ENCODE measurements around the gene BRD9.

DNA sequence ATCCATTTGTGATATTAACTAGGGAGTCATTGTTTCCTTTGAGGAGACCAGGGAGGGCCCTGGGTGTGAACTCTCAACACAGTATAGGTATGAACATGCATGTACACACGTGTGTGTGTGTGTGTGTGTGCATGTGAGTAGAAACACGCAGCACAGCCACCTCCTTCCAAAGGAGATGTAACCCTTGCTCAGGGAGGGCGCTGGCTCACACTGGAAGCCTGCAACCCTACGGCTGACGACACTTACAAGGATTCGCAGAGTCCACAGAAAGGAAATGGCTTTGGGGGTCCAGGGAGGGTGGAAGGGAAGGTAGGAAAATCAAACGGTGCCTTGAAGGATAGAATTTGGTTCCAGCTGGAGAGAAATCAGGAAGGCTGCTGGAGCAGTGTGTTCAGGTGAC, 22.0 kb upstream of the BRD9 start:
- TF ChIP-seq, protein P1, sequence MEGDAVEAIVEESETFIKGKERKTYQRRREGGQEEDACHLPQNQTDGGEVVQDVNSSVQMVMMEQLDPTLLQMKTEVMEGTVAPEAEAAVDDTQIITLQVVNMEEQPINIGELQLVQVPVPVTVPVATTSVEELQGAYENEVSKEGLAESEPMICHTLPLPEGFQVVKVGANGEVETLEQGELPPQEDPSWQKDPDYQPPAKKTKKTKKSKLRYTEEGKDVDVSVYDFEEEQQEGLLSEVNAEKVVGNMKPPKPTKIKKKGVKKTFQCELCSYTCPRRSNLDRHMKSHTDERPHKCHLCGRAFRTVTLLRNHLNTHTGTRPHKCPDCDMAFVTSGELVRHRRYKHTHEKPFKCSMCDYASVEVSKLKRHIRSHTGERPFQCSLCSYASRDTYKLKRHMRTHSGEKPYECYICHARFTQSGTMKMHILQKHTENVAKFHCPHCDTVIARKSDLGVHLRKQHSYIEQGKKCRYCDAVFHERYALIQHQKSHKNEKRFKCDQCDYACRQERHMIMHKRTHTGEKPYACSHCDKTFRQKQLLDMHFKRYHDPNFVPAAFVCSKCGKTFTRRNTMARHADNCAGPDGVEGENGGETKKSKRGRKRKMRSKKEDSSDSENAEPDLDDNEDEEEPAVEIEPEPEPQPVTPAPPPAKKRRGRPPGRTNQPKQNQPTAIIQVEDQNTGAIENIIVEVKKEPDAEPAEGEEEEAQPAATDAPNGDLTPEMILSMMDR (IDR thresholded peaks at IDR 0.05): no peak
- TF ChIP-seq POLR2AphosphoS5 (IDR thresholded peaks at IDR 0.05) (no peak), EP300 (IDR thresholded peaks at IDR 0.05; ENCODE audit: low read depth) (no peak), POLR2A (IDR thresholded peaks at IDR 0.05) (no peak)

All from transverse colon (tissue), 4 donors.